Immature natural killer cell (primary cell): ENCODE data around the gene SLC25A21. TPM values are rescaled to one million over a fixed set of nuclear protein-coding genes. Genes with fewer than 3 reads are reported as not detected.

ENCODE experiments used
- DNase-seq, 3 donors: peaks; one replicate each; pipeline ENCODE4 v3.0.0; 2022; ENCODE audit warnings: mixed read lengths in 1 of 3
- H3K27ac Mint-ChIP-seq, 6 donors: one replicate each; pipeline ENCODE4 v1.8.0; 2020; ENCODE audit warnings: mixed read lengths in 6 of 6, mild to moderate bottlenecking in 5 of 6, inconsistent platforms in 4 of 6, moderate library complexity in 3 of 6
- H3K27me3 Mint-ChIP-seq, 3 donors: one replicate each; pipeline ENCODE4 v1.8.0; 2020 to 2021; ENCODE audit warnings: low read depth in 3 of 3, mild to moderate bottlenecking in 3 of 3, mixed read lengths in 3 of 3, moderate library complexity in 3 of 3, inconsistent platforms in 1 of 3
- H3K36me3 Mint-ChIP-seq, 3 donors: one replicate each; pipeline ENCODE4 v1.8.0; 2020; ENCODE audit warnings: mixed read lengths in 3 of 3, inconsistent platforms in 2 of 3, mild to moderate bottlenecking in 2 of 3
- H3K4me1 Mint-ChIP-seq, 2 donors: one replicate each; pipeline ENCODE4 v1.8.0; 2020; ENCODE audit warnings: inconsistent platforms in 2 of 2, mild to moderate bottlenecking in 2 of 2, mixed read lengths in 2 of 2, moderate library complexity in 1 of 2
- H3K4me3 Mint-ChIP-seq, 5 donors: one replicate each; pipeline ENCODE4 v1.8.0; 2020; ENCODE audit warnings: mild to moderate bottlenecking in 5 of 5, mixed read lengths in 5 of 5, inconsistent platforms in 3 of 5, moderate library complexity in 3 of 5
- H3K9me3 Mint-ChIP-seq, 6 donors: one replicate each; pipeline ENCODE4 v1.8.0; 2020; ENCODE audit warnings: mild to moderate bottlenecking in 6 of 6, mixed read lengths in 6 of 6, inconsistent platforms in 4 of 6, moderate library complexity in 3 of 6
- polyA plus RNA-seq, 3 donors: library from polyadenylated mRNA; unstranded; fragments of 300-500 nt; fragmentation: Illumina TruSeq; gene quantifications; one replicate each; pipeline ENCODE4 v1.2.3, GENCODE V29; 2021

SLC25A21 gene
- polyA plus RNA-seq, 3 donors from 2014 or later, result not detected

DNA sequence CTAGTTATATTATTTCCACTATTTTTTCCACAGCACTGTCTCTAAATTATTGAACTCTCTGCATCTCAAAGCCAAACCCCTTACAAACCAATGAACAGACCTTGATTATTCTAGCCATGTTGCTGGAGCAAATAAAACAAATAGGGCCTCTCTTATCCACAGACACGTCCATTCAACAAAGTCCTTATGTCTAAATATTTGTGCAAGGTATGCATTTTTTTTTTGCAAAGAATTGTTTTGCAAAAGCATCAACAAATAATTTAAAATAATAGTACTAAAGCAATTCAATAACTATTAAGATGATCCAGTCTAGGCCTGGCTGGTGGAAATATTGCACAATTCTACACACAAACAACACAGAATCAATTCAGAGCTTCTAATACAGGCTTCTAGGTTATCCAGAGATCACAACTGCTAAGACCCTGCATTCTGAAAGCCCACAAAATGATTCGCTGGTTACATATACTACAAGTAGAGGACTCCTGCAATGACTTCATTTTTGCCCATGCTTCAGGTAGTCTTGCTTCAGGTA, 221.0 kb downstream of the SLC25A21 start:
- H3K27me3 Mint-ChIP-seq, result peaks cover 0 to 5% (median 0%) of the 10 kb centered on the region in 3 donors
- DNase-seq, result no peak
- no peaks in the 10 kb centered on the region for H3K36me3 Mint-ChIP-seq
- H3K27ac Mint-ChIP-seq, result no peak overlapping the region
- H3K4me1 Mint-ChIP-seq, result no peaks in the 10 kb centered on the region
- H3K4me3 Mint-ChIP-seq, result no peak overlapping the region
- peaks cover 3 to 14% (median 7%) of the 10 kb centered on the region in 6 donors for H3K9me3 Mint-ChIP-seq

DNA sequence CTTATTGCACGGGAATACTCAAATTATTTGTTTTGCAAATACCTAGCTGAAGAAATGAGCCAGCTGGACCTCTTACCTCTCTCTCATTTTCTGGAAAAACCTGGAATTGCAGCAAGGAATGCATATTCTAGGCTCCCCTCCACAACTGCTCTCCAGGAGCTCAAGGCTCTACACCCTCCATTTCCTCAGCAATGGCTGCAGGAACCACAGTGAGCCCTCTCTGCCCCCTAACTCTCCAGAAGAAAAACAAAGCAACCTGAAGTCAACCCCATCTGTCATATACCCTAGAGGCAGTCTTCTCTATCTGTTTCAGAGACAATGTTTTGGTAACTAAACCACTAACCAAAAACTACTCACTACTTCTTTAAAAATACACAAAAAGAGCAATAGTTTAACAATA, 221.6 kb downstream of the SLC25A21 start:
- DNase-seq, result no peak
- H3K27me3 Mint-ChIP-seq, result peaks cover 0 to 5% (median 0%) of the 10 kb centered on the region in 3 donors
- no peak overlapping the region for H3K27ac Mint-ChIP-seq
- H3K4me1 Mint-ChIP-seq, result no peaks in the 10 kb centered on the region
- H3K36me3 Mint-ChIP-seq, result no peaks in the 10 kb centered on the region
- peaks cover 3 to 14% (median 7%) of the 10 kb centered on the region in 6 donors for H3K9me3 Mint-ChIP-seq
- no peak overlapping the region for H3K4me3 Mint-ChIP-seq

DNA sequence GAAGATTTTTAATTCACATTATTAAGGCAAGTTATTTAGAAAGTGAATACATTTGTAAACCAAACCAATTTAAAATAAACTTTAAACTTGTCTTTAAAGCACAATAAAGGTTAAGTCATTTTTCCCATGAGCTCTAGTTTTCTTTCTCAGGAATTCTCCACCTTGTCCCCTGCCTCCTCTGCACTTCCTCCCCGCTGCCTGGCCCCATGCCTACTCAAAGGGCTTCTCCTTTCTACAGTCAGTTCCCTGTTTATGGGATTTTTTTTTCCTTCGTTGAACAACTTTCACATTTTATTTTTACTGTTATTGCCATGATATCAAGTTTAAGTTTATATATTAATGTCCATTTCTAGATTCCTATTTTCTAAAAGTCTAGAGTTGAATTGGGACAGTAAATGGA, 223.0 kb downstream of the SLC25A21 start:
- no peak overlapping the region for H3K4me3 Mint-ChIP-seq
- DNase-seq, result no peak
- H3K36me3 Mint-ChIP-seq, result no peaks in the 10 kb centered on the region
- no peaks in the 10 kb centered on the region for H3K4me1 Mint-ChIP-seq
- H3K9me3 Mint-ChIP-seq, result peaks cover 2 to 14% (median 5%) of the 10 kb centered on the region in 6 donors
- no peak overlapping the region for H3K27ac Mint-ChIP-seq
- peaks cover 0 to 1% (median 0%) of the 10 kb centered on the region in 3 donors for H3K27me3 Mint-ChIP-seq

DNA sequence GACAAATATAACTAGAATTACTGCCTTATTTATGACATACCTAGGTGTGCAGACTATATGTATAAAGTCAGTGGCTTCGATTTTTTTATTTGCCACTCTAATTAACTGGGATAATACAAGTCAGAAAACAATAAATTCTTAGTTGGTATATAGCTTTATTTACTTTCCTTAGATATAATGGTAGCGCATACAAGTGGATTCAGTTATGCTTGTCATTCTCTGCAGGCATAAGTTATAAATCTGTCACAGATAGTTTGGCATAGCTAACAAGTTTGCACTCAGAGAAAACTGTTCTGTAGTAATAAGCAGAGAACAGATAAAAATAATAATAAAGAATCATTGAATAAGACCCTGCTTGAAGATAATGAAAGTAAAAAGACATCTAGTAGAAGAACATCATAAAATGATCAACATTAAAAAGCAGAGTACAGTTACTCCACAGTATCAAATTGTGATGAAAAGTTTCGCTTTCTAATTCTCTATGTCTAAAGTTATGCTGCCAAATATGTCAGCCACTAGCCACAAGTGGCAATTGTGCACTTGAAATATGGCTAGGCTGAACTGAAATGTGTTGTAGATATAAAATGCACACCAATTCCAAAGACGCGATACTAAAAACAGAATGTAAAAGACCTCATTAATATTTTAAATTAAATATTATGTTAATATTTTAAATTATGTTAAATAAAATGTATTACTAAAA, 224.1 kb downstream of the SLC25A21 start:
- Mint-ChIP-seq H3K4me3 (no peak overlapping the region), H3K4me1 (no peaks in the 10 kb centered on the region), H3K9me3 (peaks cover 2 to 9% (median 4%) of the 10 kb centered on the region in 6 donors), H3K27me3 (no peaks in the 10 kb centered on the region), H3K36me3 (no peaks in the 10 kb centered on the region), H3K27ac (no peak overlapping the region)
- DNase-seq, result no peak

DNA sequence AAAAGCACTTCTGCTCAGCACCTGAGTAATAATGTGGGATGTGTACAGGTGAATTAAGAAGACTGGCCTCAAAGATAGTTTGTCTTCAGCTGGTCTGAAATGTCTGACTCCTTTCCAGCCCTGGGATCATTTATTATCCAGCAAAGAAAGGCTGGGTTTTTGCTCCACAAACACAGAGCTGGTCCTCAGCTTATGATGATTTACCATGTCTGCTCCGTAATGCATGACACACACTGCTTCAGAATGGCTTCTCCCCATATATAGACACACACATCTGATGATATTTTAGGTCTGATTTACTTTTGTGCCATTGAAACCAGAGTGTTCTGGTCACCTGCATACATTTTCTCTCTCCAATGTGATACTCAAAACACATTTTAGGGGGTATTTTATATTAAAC, 225.0 kb downstream of the SLC25A21 start:
- Mint-ChIP-seq H3K4me3 (no peak overlapping the region), H3K27ac (no peak overlapping the region), H3K36me3 (no peaks in the 10 kb centered on the region), H3K4me1 (no peaks in the 10 kb centered on the region), H3K9me3 (peaks cover 2 to 9% (median 4%) of the 10 kb centered on the region in 6 donors), H3K27me3 (no peaks in the 10 kb centered on the region)
- no peak for DNase-seq

DNA sequence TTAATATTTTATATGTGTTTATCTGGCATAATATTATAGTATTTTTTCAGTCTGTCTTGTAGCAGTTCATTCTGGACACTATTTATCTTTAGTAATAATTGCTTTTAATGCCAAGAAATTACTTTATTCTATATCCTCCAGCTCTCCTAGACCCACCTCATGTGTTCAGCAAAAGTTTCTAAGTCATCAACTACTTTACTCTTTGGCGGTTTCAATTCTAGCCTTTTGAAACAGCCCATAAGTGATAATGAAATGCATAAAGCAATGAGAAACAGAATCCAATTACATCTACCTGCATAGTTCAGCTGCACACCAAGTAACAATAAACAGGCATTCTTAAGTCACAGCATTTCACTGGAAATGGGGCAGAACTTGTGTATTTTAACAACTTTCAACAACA, 225.5 kb downstream of the SLC25A21 start:
- H3K4me1 Mint-ChIP-seq, result no peaks in the 10 kb centered on the region

DNA sequence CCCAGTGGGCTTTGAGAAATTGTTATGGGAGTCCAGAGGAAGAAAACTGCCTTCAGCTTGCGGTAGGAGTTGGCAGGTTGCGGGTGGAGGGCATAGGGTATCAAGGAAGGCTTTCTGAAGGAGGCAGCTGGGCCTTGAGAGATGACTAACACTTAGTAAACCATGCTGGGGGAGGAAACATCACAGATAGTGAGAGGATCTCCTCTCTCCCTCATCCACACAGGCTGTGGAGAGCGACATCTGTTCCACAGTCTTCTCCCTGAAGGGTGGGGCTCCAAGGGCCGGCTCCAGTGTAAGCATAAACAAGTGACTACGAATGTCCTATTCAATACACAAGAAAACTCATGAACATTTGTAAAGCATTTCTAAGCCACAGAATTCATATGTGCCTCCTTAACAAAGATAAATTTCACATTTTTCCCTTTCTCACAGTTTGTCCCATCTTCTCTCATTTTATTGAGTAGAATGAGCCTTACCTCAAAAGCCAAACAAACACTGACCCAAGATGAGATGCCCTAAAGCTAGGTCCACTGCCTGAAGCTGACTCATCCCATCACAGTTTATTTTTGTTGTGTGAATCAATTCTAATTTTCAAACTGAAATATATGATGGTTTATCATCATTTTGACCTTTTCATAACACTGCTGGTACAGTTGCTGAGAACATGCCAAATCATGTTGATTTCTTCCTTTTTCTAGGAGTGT, 227.9 kb downstream of the SLC25A21 start:
- H3K27me3 Mint-ChIP-seq, result no peaks in the 10 kb centered on the region
- DNase-seq, result no peak

More for the DNA sequence above, 225.5 kb downstream of the SLC25A21 start:
- Mint-ChIP-seq H3K4me3 (no peak overlapping the region), H3K9me3 (peaks cover 2 to 9% (median 4%) of the 10 kb centered on the region in 6 donors), H3K27me3 (no peaks in the 10 kb centered on the region), H3K27ac (no peak overlapping the region), H3K36me3 (no peaks in the 10 kb centered on the region)
- DNase-seq, result no peak

DNA sequence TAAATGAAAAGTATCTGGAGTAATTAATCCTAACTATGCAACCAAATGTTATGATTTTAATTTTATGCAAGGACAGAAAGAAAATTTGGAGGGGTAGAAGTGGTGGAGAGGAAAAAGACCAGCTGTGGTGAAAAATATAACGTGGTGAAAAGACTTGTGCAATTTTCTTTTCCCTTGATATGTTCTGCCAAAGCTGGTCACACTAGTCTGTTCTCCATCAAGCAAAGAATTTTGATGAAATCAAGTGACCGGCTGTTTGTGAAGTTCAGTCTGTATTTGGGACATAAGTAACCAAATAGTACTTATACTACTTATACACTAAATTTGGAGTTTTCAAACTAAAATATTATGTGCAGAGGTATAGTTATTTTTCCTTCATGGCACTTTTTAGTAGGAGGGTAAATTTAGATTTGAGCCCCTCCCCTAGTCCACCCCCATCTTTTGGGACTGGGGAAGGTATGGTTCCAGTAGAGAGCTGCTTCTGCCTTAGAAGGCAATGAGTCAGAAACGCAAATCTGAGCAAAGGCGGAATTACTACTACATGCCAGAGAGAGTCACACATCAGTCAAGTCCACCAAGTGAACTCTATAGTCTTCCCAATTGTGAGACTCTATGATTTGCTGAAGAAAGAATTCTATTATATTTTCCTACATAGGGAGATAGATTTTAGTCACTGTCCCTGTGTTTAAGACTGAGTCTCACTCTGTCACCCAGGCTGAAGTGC, 229.7 kb downstream of the SLC25A21 start:
- no peaks in the 10 kb centered on the region for H3K4me1 Mint-ChIP-seq
- DNase-seq, result no peak
- no peaks in the 10 kb centered on the region for H3K36me3 Mint-ChIP-seq
- H3K4me3 Mint-ChIP-seq, result no peak overlapping the region
- peaks cover 0 to under 1% (median 0%) of the 10 kb centered on the region in 3 donors for H3K27me3 Mint-ChIP-seq
- H3K9me3 Mint-ChIP-seq, result peaks cover 0 to 13% (median under 1%) of the 10 kb centered on the region in 6 donors
- H3K27ac Mint-ChIP-seq, result no peak overlapping the region

More for the DNA sequence above, 227.9 kb downstream of the SLC25A21 start:
- no peak overlapping the region for H3K27ac Mint-ChIP-seq
- no peaks in the 10 kb centered on the region for H3K4me1 Mint-ChIP-seq
- H3K4me3 Mint-ChIP-seq, result no peak overlapping the region
- peaks cover 0 to 10% (median 2%) of the 10 kb centered on the region in 6 donors for H3K9me3 Mint-ChIP-seq
- no peaks in the 10 kb centered on the region for H3K36me3 Mint-ChIP-seq

DNA sequence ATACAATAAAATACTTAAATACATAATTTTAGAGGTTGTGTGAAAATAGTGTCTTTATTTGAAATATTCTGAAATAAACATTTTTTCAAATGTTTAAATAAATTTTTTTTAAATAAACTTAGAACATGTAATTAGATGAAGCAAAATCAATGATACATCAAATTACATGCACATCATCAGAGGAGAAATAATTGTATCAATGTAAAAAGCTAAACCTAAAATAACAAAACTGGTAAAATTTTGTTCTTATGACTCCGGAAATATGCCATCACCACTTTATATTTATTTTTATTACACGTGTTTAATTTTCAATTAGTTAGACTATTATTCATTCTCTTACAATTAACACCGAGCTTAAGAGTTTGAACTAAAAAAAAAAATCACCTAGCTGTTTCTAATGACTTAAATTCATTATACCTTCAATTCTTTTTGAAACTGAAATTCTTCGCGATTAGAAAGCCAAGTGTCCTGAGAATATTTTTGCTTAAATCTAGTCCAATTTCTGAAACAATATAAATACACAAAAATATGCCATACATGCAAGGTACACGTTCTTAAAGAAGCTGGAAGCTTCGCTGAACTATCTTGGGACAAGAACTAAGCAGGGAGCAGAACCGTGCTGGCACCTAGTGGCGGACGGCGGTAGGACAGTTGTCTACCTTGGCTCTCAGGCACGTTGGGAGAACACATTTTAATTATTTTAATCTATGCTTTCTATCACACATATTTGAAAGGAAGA, 230.5 kb downstream of the SLC25A21 start:
- H3K9me3 Mint-ChIP-seq, result peaks cover 0 to 17% (median under 1%) of the 10 kb centered on the region in 6 donors
- peaks cover 0 to 2% (median 0%) of the 10 kb centered on the region in 3 donors for H3K27me3 Mint-ChIP-seq
- no peaks in the 10 kb centered on the region for H3K4me1 Mint-ChIP-seq
- H3K4me3 Mint-ChIP-seq, result no peak overlapping the region
- H3K36me3 Mint-ChIP-seq, result no peaks in the 10 kb centered on the region
- H3K27ac Mint-ChIP-seq, result no peak overlapping the region
- DNase-seq, result no peak

DNA sequence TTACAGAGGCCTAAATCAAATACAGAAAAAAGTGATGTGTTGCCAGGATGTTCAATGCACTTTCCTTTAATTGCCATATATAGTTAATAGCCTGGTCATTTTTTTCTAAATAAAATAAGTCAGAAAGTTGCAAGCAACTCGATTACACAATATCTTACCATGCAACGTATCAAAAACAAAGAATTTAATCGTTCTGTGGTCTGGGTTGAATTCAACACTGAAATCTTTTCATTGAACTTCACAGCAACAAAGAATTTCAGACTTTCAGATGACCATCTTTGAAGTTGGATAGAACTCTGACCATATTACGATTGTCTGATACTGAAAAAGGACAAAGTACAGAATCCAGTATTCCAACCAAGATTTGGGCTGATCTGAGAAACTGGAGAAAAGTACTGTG, 231.9 kb downstream of the SLC25A21 start:
- Mint-ChIP-seq H3K36me3 (no peaks in the 10 kb centered on the region), H3K27me3 (peaks cover 0 to 2% (median 0%) of the 10 kb centered on the region in 3 donors), H3K9me3 (peaks cover 0 to 17% (median 2%) of the 10 kb centered on the region in 6 donors), H3K4me3 (no peak overlapping the region), H3K4me1 (no peaks in the 10 kb centered on the region), H3K27ac (no peak overlapping the region)
- DNase-seq, result no peak

DNA sequence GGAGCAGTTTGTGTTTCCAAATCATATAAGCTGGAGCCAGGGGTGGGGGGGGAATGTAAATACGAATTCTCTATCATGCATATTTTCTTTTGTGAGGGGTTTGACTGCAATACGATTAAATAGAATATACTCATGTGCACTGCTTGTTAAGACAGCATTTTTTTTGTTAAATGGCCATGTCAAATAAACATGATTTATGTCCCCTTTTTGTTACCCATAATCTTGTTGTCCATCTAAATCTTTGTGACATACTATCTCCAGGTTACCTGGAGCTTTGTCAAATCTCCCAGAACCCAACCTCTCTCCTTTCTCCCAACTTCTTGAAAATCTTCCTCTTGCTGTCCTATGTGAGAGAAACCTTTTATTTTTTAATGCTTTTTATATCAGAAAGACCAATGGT, 233.1 kb downstream of the SLC25A21 start:
- Mint-ChIP-seq H3K27me3 (peaks cover 0 to 2% (median 0%) of the 10 kb centered on the region in 3 donors), H3K27ac (no peak overlapping the region)

DNA sequence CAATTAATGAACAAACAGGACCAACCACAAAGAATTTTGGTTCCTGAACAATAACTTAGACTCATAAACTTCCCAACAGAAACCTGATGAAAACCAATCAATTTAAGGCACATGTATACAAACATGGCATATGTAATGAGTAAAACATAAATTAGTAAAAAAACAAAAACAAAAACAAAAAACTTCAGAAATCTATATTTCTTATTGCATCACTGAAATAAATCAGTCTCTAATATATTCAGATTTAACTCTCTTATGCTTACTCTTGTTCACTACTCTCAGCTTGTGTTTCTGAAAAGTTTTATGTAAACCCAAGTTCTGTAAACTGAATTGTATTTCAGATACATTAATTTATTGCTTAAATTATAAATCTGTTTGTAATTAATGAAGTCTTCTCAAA, 233.7 kb downstream of the SLC25A21 start:
- Mint-ChIP-seq H3K27ac (no peak overlapping the region), H3K36me3 (no peaks in the 10 kb centered on the region), H3K9me3 (peaks cover 0 to 14% (median 1%) of the 10 kb centered on the region in 6 donors), H3K4me1 (no peaks in the 10 kb centered on the region), H3K27me3 (peaks cover 0 to 2% (median 0%) of the 10 kb centered on the region in 3 donors), H3K4me3 (no peak overlapping the region)
- DNase-seq, result no peak

More for the DNA sequence above, 233.1 kb downstream of the SLC25A21 start:
- H3K9me3 Mint-ChIP-seq, result peaks cover 0 to 14% (median under 1%) of the 10 kb centered on the region in 6 donors
- H3K4me1 Mint-ChIP-seq, result no peaks in the 10 kb centered on the region
- DNase-seq, result no peak
- H3K4me3 Mint-ChIP-seq, result no peak overlapping the region
- no peaks in the 10 kb centered on the region for H3K36me3 Mint-ChIP-seq

DNA sequence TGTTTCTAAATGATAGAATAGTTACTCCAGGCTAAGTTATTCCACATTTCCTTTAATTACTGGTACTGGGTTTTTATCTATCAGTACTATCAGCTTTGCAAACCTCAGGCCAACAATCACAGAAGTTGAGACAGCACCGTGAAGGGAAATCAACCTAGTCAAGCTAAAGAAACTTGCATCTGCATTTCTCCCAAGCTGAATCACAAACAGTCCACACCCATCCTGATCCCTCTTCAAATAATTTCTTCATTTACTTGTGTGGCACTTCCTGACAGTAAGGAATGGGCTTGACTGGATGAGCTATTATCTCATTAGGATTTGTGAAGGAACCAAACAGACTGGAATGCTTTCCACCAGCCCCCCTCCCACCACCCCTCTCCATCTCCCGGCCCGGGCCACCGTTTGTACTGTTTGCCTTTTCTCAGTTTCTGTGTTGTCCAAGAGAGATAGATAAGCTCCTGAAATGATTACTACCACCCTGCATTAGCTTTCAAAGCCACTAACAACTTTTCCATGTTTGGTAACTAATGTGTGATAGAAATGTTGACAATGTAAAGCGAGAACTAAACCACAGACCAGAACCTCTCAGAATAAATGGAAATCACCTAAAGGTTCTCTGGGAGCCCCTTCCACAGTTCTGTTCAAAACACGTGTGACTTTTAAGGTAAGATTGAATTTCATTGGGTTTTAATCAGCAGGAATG, 236.3 kb downstream of the SLC25A21 start:
- no peak overlapping the region for H3K27ac Mint-ChIP-seq
- H3K4me3 Mint-ChIP-seq, result no peak overlapping the region
- H3K9me3 Mint-ChIP-seq, result peaks cover 2 to 14% (median 4%) of the 10 kb centered on the region in 6 donors
- no peaks in the 10 kb centered on the region for H3K4me1 Mint-ChIP-seq
- no peak for DNase-seq
- H3K27me3 Mint-ChIP-seq, result peaks cover 0 to 2% (median 0%) of the 10 kb centered on the region in 3 donors
- no peaks in the 10 kb centered on the region for H3K36me3 Mint-ChIP-seq
